Adrenal gland (tissue), 12 donors: ENCODE data around the gene HNMT. TPM values are rescaled to one million over a fixed set of nuclear protein-coding genes. Genes with fewer than 3 reads are reported as not detected.
"Not testable (repeated sequence)": the region's sequence is repeated elsewhere in the genome, so short reads cannot be mapped to it uniquely, and the experiment has no call there.

Source experiments
- DNase-seq, 7 donors: peaks; one replicate each; pipeline ENCODE4 v3.0.0-alpha.2; 2019 to 2020
- H3K27ac ChIP-seq, 5 donors: fragments of 200-600 bp; sonication (generic) in 4 of 5; 1 replicate in 3 of 5; 2 replicates in 2 of 5; pipeline versions ENCODE4 v1.5.1 to v1.8.0; 2016 to 2020; ENCODE audit warnings: mild to moderate bottlenecking in 1 of 5
- H3K27me3 ChIP-seq: fragments of 200-600 bp; 2 replicates; pipeline ENCODE4 v1.8.0; 2021
- H3K36me3 ChIP-seq, 2 donors: fragments of 200-600 bp; replicated peaks in 1 of 2; 1 replicate in 1 of 2; 2 replicates in 1 of 2; pipeline versions ENCODE4 v1.5.1 to v1.8.0; 2018 to 2022
- H3K4me1 ChIP-seq, 2 donors: fragments of 200-600 bp; replicated peaks in 1 of 2; 1 replicate in 1 of 2; 2 replicates in 1 of 2; pipeline versions ENCODE4 v1.5.1 to v1.8.0; 2018 to 2021
- H3K4me3 ChIP-seq, 4 donors: fragments of 200-600 bp; sonication (generic) in 3 of 4; one replicate each; pipeline ENCODE4 v1.5.1; 2016 to 2018
- H3K9me3 ChIP-seq, 3 donors: fragments of 200-600 bp; sonication (generic) in 1 of 3; replicated peaks in 1 of 3; 1 replicate in 2 of 3; 2 replicates in 1 of 3; pipeline versions ENCODE4 v1.5.1 to v1.8.0; 2016 to 2021
- POLR2A ChIP-seq, 2 donors: fragments of 450-650 bp; IDR thresholded peaks; one replicate each; pipeline ENCODE4 v1.6.1; 2017; ENCODE audit warnings: antibody characterized with exemption in 2 of 2, mild to moderate bottlenecking in 2 of 2, moderate library complexity in 1 of 2
- WGBS, 4 donors: extraction: QIAGEN DNeasy Blood & Tissue Kit in 2 of 4; methylation state at CpG; one replicate each; pipeline versions ENCODE4 v1.1.5 to v1.1.7; 2013 to 2017; 5-methylcytosine and 5-hydroxymethylcytosine counted together
- intact Hi-C, 2 donors: fragments of 100-400 bp; cut with DNase I; formaldehyde crosslinking; loops; one replicate each; pipeline versions ENCODE4 v1.14.1 to v1.15.0; 2022 to 2023
- polyA plus RNA-seq, 3 donors: library from polyadenylated mRNA; stranded (reverse); fragments of 200-250 nt in 2 of 3; fragments of 350-450 nt in 1 of 3; fragmentation: Illumina TruSeq in 1 of 3; extraction: RNeasy Lipid Tissue Mini Kit (QIAGEN cat#74804) in 1 of 3; gene quantifications; one replicate each; pipeline ENCODE4 v1.2.3, GENCODE V29; 2013 to 2014
- total RNA-seq, 9 donors: library from RNA; depleted of rRNA in 4 of 9; stranded (reverse); fragments of >200 nt in 4 of 9; fragments of 120-200 nt in 1 of 9; fragmentation: NEBNext Ultra II Directional in 1 of 9; extraction: Animal tissue kit (Norgen Biotek cat#: 25700) in 1 of 9; gene quantifications; one replicate each; pipeline versions ENCODE4 v1.1.0 to v1.2.4, GENCODE V29; 2013 to 2023
- TF ChIP-seq, protein P1 (sequence below), 6 experiments: fragments of 450-650 bp in 4 of 6; fragments of 200-600 bp in 2 of 6; sonication (generic) in 1 of 6; IDR thresholded peaks; 1 replicate in 5 of 6; 2 replicates in 1 of 6; pipeline versions ENCODE4 v1.5.1 to v1.8.0; 2016 to 2021; ENCODE audit warnings: antibody characterized with exemption in 6 of 6, mild to moderate bottlenecking in 2 of 6, moderate library complexity in 1 of 6
- donor health status: healthy with polysubstance abuse.
- donor health status: Bipolar disorder and iron deficiency.
- donor health status: DM: yes; HTN: yes; CAD: no.
- donor health status: DM: no; HTN: no; CAD: no.
- donor health status: DM: no; HTN: no; CAD: no.
- donor health status: DM: yes; HTN: yes; CAD: no.

The HNMT gene
- total and polyA plus RNA-seq, 12 donors, result 4.5 to 53.7 (median 21.3) TPM

DNA sequence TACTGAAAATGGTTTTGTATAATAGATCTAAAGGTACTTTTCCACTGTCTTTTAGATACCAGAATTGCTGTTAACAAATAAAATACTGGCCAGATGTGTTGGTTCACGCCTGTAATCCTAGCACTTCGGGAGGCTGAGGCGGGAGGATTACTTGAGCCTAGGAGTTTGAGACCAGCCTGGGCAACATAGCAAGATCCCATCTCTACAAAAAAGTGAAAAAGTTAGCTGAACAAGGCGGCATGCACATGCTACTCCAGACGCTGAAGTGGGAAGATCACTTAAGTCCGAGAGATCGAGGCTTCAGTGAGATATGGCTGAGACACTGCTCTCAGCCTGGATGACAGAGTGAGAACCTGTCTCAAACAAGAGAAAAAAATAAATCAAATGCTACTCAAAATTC, 2.8 kb downstream of the HNMT start:
- H3K27me3 ChIP-seq, result no peaks in the 10 kb centered on the region
- intact Hi-C loops, result no loop called here
- TF ChIP-seq POLR2A (IDR thresholded peaks at IDR 0.05), result no peak
- TF ChIP-seq, protein P1, sequence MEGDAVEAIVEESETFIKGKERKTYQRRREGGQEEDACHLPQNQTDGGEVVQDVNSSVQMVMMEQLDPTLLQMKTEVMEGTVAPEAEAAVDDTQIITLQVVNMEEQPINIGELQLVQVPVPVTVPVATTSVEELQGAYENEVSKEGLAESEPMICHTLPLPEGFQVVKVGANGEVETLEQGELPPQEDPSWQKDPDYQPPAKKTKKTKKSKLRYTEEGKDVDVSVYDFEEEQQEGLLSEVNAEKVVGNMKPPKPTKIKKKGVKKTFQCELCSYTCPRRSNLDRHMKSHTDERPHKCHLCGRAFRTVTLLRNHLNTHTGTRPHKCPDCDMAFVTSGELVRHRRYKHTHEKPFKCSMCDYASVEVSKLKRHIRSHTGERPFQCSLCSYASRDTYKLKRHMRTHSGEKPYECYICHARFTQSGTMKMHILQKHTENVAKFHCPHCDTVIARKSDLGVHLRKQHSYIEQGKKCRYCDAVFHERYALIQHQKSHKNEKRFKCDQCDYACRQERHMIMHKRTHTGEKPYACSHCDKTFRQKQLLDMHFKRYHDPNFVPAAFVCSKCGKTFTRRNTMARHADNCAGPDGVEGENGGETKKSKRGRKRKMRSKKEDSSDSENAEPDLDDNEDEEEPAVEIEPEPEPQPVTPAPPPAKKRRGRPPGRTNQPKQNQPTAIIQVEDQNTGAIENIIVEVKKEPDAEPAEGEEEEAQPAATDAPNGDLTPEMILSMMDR (IDR thresholded peaks at IDR 0.05), result no peak
- no peaks in the 10 kb centered on the region for H3K36me3 ChIP-seq
- H3K27ac ChIP-seq, result peak overlapping the region in 1 of 5 donors; percentile 10
- H3K9me3 ChIP-seq, result no peaks in the 10 kb centered on the region
- H3K4me3 ChIP-seq, result no peak overlapping the region
- no peak for DNase-seq
- H3K4me1 ChIP-seq, result peaks cover 0 to 13% of the 10 kb centered on the region in 2 donors
- 80 to 95% (median 92%) methylated on average over 7 of the region's 7 CpGs for WGBS, 4 donors

DNA sequence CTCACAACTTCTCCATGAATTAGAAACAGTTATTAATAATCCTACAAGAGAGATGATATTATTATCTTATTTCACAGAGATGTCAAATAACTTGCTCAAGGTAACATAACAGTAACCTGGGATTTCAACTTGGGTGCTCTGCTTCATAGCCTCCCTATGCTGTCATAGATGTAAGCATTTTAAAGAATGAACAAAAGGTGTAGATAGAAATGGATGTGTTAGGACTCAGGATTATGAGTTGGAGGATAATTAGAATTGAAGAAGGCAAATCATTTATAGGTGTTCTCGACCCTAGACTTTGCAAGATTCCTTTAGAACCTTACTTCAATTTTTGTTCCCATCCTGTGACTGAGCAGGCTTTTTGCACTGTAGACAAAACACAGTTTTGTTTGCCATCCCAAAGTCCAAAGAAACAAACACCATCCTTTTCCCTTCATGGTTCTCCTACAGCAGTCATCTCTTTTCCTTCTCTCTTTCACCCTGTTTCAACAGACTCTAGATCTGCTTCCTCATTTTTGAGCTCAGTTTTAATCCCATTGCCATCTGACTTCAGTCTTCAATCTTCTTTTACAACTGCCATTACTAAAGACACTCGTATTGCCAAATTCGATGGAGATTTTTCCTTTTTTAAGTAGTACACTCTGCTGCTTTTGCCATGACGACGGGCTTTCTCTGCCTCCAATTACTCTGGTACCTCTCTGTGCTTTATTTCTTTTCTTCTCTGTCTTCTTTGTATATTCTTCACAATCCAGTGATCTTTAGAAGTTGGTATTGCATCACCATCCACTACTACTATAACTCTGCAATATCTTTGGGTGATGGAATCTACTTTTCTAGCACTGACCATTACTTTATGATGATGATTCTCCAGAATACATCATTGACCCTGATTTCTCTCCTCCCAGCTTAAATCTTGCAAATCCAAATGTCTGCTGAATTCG, 4.5 kb downstream of the HNMT start:
- Histone ChIP-seq H3K4me3 (no peak overlapping the region), H3K36me3 (no peaks in the 10 kb centered on the region), H3K9me3 (no peaks in the 10 kb centered on the region), H3K27ac (peak overlapping the region in 2 of 5 donors; percentile 15 to 47), H3K4me1 (peaks cover 0 to 6% of the 10 kb centered on the region in 2 donors), H3K27me3 (no peaks in the 10 kb centered on the region)
- no peak for DNase-seq
- 63 to 69% (median 64%) methylated on average over 6 of the region's 6 CpGs for WGBS, 4 donors
- no peak for TF ChIP-seq POLR2A (IDR thresholded peaks at IDR 0.05)
- TF ChIP-seq, protein P1 (IDR thresholded peaks at IDR 0.05), result no peak
- intact Hi-C loops, result no loop called here

DNA sequence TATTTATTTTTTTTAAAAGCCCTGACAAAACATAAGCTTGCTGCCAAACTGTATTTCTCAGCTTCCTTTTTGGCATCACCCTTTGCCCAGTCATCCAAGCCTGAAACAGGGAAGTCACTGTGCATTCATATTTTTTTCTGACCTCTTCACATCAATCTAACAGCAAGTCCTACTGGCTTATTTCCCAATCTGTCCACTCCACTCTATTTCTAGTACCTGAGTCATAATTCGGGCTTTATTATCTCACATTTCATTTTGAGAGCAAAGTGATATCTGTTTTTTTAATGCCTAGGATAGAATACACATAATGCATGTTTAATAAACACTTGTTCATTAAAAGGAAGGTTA, 5.1 kb downstream of the HNMT start:
- Histone ChIP-seq H3K27ac (peak overlapping the region in 2 of 5 donors; percentile 15 to 76), H3K4me1 (peaks cover 0 to 5% of the 10 kb centered on the region in 2 donors), H3K4me3 (no peak overlapping the region), H3K9me3 (no peaks in the 10 kb centered on the region), H3K36me3 (no peaks in the 10 kb centered on the region), H3K27me3 (no peaks in the 10 kb centered on the region)
- intact Hi-C loops, result no loop called here
- DNase-seq, result peak in 6 of 7 donors; percentile 25 to 69 (median 48)
- WGBS, 4 donors, result 0 to 4% (median 0%) methylated on average over 1 of the region's 1 CpG
- TF ChIP-seq, protein P1 (IDR thresholded peaks at IDR 0.05), result no peak
- TF ChIP-seq POLR2A (IDR thresholded peaks at IDR 0.05), result no peak

DNA sequence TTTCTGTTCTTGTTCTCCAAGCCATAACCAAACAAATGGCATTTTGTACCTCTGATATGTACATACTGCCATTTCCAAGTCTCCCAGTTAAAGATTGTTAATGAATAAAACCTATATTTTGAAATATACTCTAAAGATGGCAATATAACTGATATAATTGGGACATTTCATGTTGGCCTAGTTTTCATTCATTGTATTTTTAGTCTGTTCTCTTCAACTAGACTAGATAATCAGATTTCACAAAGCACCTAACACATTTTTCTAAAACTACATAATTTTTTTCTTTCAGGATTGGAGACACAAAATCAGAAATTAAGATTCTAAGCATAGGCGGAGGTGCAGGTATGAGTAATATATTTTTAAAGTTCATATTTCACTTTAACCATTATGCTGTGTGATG, 5.6 kb downstream of the HNMT start:
- H3K4me3 ChIP-seq, result no peak overlapping the region
- no peak for DNase-seq
- no peak for TF ChIP-seq POLR2A (IDR thresholded peaks at IDR 0.05)
- TF ChIP-seq, protein P1 (IDR thresholded peaks at IDR 0.05), result no peak
- no peaks in the 10 kb centered on the region for H3K9me3 ChIP-seq
- H3K27ac ChIP-seq, result peak overlapping the region in 2 of 5 donors; percentile 9 to 76
- WGBS, 4 donors, result 96 to 98% (median 97%) methylated on average over 1 of the region's 1 CpG
- no peaks in the 10 kb centered on the region for H3K36me3 ChIP-seq
- peaks cover 0 to 5% of the 10 kb centered on the region in 2 donors for H3K4me1 ChIP-seq
- no peaks in the 10 kb centered on the region for H3K27me3 ChIP-seq
- intact Hi-C loops, result no loop called here

DNA sequence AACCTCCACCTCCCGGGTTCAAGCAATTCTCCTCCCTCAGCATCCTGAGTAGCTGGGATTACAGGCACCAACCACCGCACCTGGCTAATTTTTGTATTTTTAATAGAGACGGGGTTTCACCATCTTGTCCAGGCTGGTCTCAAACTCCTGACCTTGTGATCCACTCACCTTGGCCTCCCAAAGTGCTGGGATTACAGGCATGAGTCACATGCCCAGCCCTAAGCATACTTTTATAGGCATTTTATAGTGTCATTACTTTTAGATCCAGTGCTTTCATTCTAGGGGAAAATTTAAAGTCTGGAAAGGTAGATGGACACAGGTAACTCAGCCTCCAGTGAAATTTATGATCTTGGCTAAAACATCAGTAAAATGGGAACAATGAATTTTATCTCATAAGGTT, 7.0 kb downstream of the HNMT start:
- H3K9me3 ChIP-seq, H3K4me3 ChIP-seq, DNase-seq, H3K27ac ChIP-seq, H3K27me3 ChIP-seq, H3K4me1 ChIP-seq, H3K36me3 ChIP-seq, intact Hi-C loops: not testable (repeated sequence)
- WGBS, 4 donors, result 86 to 93% (median 90%) methylated on average over 3 of the region's 3 CpGs
